Subcutaneous adipose tissue (tissue), 4 donors: Measurements from ENCODE around the gene ADRM1. TPM values are rescaled to one million over a fixed set of nuclear protein-coding genes. Genes with fewer than 3 reads are reported as not detected.

Source experiments
- CTCF ChIP-seq: fragments of 450-650 bp; IDR thresholded peaks from one replicate; pipeline ENCODE4 v1.5.1; 2016; ENCODE audit warnings: low read depth, mild to moderate bottlenecking, control low read depth, antibody characterized with exemption, moderate library complexity
- total RNA-seq, 4 donors: library from RNA; depleted of rRNA; stranded (reverse); fragments of >200 nt; gene quantifications; one replicate each; pipeline ENCODE4 v1.1.0, GENCODE V29; 2016

The ADRM1 gene
- total RNA-seq, 4 donors from 2014 or later: 78.5 to 141 (median 101) TPM

GRCh38 chr20:62352402-62353288, 49.8 kb downstream of the ADRM1 start:
- no peak for TF ChIP-seq CTCF

GRCh38 chr20:62353289-62354030, 50.7 kb downstream of the ADRM1 start:
- TF ChIP-seq CTCF: no peak

- no peak for TF ChIP-seq CTCF
Measured at GRCh38 chr20:62354031-62354808, 51.4 kb downstream of the ADRM1 start.

- no peak for TF ChIP-seq CTCF
Measured at GRCh38 chr20:62354811-62355341, 52.1 kb downstream of the ADRM1 start.

GRCh38 chr20:62355516-62355877, 52.7 kb downstream of the ADRM1 start:
- TF ChIP-seq CTCF: no peak

GRCh38 chr20:62355878-62356588, 53.2 kb downstream of the ADRM1 start:
- TF ChIP-seq CTCF: no peak
